Keratinocyte (primary cell): ENCODE results near the gene IQGAP3. TPM values are rescaled to one million over a fixed set of nuclear protein-coding genes. Genes with fewer than 3 reads are reported as not detected.

Experiments
- DNase-seq: peaks from one replicate; pipeline ENCODE4 v3.0.0-alpha.2; 2011; ENCODE audit warnings: low read depth, missing footprints, low spot score
- FAIRE-seq: peaks from 2 replicates; lab custom pipeline; 2011; peaks lifted over from hg19 to GRCh38; lab: Jason Lieb, UNC
- H2AFZ ChIP-seq: 2 replicates; pipeline ENCODE4 v1.6.0; 2012; ENCODE audit warnings: low read length, control low read depth, inconsistent platforms; ENCODE audit not compliant: control insufficient read depth
- H3K27ac ChIP-seq: 2 replicates; pipeline ENCODE4 v1.5.1; 2011; ENCODE audit warnings: low read length; ENCODE audit not compliant: control insufficient read depth, insufficient read depth
- H3K27me3 ChIP-seq: 3 replicates; pipeline ENCODE4 v1.6.0; 2011; ENCODE audit warnings: low read length; ENCODE audit not compliant: control insufficient read depth, insufficient read depth; ENCODE audit errors: extremely low read depth
- H3K36me3 ChIP-seq, 2 experiments: 2 replicates in 1 of 2; 3 replicates in 1 of 2; pipeline ENCODE4 v1.5.1; 2011; ENCODE audit warnings: low read length in 2 of 2, mild to moderate bottlenecking in 1 of 2; ENCODE audit not compliant: control insufficient read depth in 2 of 2, insufficient read depth in 2 of 2; ENCODE audit errors: extremely low read depth in 1 of 2
- H3K4me1 ChIP-seq: 3 replicates; pipeline ENCODE4 v1.5.1; 2011; ENCODE audit warnings: low read length; ENCODE audit not compliant: control insufficient read depth, insufficient read depth; ENCODE audit errors: extremely low read depth
- H3K4me2 ChIP-seq: 3 replicates; pipeline ENCODE4 v1.6.0; 2011; ENCODE audit warnings: low read depth, low read length; ENCODE audit not compliant: control insufficient read depth, insufficient read depth; ENCODE audit errors: extremely low read depth
- H3K4me3 ChIP-seq, 3 experiments: fragments of 200-600 bp in 1 of 3; sonication (generic) in 1 of 3; 2 replicates in 2 of 3; 3 replicates in 1 of 3; pipeline ENCODE4 v1.5.1; 2011 to 2016; ENCODE audit warnings: low read length in 3 of 3, mild to moderate bottlenecking in 3 of 3, control low read depth in 2 of 3, inconsistent platforms in 1 of 3, low read depth in 1 of 3, mixed read lengths in 1 of 3, mixed run types in 1 of 3, moderate library complexity in 1 of 3; ENCODE audit not compliant: control insufficient read depth in 2 of 3, insufficient read depth in 2 of 3; ENCODE audit errors: extremely low read depth in 1 of 3
- H3K79me2 ChIP-seq: 2 replicates; pipeline ENCODE4 v1.6.0; 2012; ENCODE audit warnings: low read length; ENCODE audit not compliant: control insufficient read depth, insufficient read depth
- H3K9ac ChIP-seq: 3 replicates; pipeline ENCODE4 v1.6.0; 2011; ENCODE audit warnings: low read length; ENCODE audit not compliant: control insufficient read depth, insufficient read depth; ENCODE audit errors: extremely low read depth
- H3K9me1 ChIP-seq: 3 replicates; pipeline ENCODE4 v1.6.0; 2011; ENCODE audit warnings: low read length; ENCODE audit not compliant: control insufficient read depth, insufficient read depth; ENCODE audit errors: extremely low read depth
- H3K9me3 ChIP-seq: 2 replicates; pipeline ENCODE4 v1.5.1; 2012; ENCODE audit warnings: low read depth, low read length; ENCODE audit not compliant: control insufficient read depth
- H4K20me1 ChIP-seq: 3 replicates; pipeline ENCODE4 v1.6.0; 2011; ENCODE audit warnings: low read length; ENCODE audit not compliant: control insufficient read depth, insufficient read depth; ENCODE audit errors: extremely low read depth
- EZH2 ChIP-seq: IDR thresholded peaks from one replicate; pipeline ENCODE4 v1.6.1; 2012; ENCODE audit warnings: inconsistent platforms, mild to moderate bottlenecking, low read length, moderate library complexity
- dilution Hi-C: fragments of 300-500 bp; cut with MboI; formaldehyde crosslinking; loops from one replicate; pipeline ENCODE4 v1.7.0; 2020; ENCODE audit warnings: low sequenced_read_pairs; ENCODE audit not compliant: extremely low pct_ligation_motif_present
- polyA plus RNA-seq, 5 experiments: library from polyadenylated mRNA; depleted of rRNA in 3 of 5; stranded (reverse) in 3 of 5; stranded (forward) in 1 of 5; unstranded in 1 of 5; fragments of >200 nt; gene quantifications; 1 replicate in 1 of 5; 2 replicates in 3 of 5; 3 replicates in 1 of 5; pipeline versions ENCODE4 v1.2.1 to v1.2.3, GENCODE V29; 2011 to 2012; ENCODE audit warnings: missing spikeins in 2 of 5, low read depth in 1 of 5, low replicate concordance in 1 of 5
- TF ChIP-seq, protein P1 (sequence below), 3 experiments: IDR thresholded peaks in 1 of 3; conservative IDR thresholded peaks in 1 of 3; optimal IDR thresholded peaks in 1 of 3; 2 replicates in 2 of 3; 3 replicates in 1 of 3; pipeline versions ENCODE3 to v1.5.1; 2011; ENCODE audit warnings: low read length in 3 of 3, mild to moderate bottlenecking in 3 of 3, moderate library complexity in 2 of 3, control low read depth in 1 of 3, inconsistent platforms in 1 of 3; ENCODE audit not compliant: insufficient read depth in 2 of 3; ENCODE audit errors: extremely low read depth in 1 of 3

Gene IQGAP3
- polyA plus RNA-seq, 1 donor (not counting 4 experiments of a cell fraction or from before 2014, with no cell fraction given), result 5.3 TPM

- Histone ChIP-seq H4K20me1 (peaks cover 10% of the 10 kb centered on the region), H3K36me3 (peaks cover 0 to under 1% of the 10 kb centered on the region in 2 experiments), H3K9me3 (no peaks in the 10 kb centered on the region), H3K9me1 (peaks cover 6% of the 10 kb centered on the region), H3K4me2 (peak overlapping the region; percentile 85), H3K9ac (peak overlapping the region; percentile 81), H3K79me2 (peaks cover 30% of the 10 kb centered on the region), H3K4me3 (peak overlapping the region in 2 of 3 experiments; percentile 4 to 32), H3K4me1 (peaks cover 55% of the 10 kb centered on the region), H3K27me3 (no peaks in the 10 kb centered on the region), H3K27ac (peak overlapping the region; percentile 98), H2AFZ (no peak overlapping the region)
- DNase-seq (no peak), FAIRE-seq (no peak)
- TF ChIP-seq, protein P1, sequence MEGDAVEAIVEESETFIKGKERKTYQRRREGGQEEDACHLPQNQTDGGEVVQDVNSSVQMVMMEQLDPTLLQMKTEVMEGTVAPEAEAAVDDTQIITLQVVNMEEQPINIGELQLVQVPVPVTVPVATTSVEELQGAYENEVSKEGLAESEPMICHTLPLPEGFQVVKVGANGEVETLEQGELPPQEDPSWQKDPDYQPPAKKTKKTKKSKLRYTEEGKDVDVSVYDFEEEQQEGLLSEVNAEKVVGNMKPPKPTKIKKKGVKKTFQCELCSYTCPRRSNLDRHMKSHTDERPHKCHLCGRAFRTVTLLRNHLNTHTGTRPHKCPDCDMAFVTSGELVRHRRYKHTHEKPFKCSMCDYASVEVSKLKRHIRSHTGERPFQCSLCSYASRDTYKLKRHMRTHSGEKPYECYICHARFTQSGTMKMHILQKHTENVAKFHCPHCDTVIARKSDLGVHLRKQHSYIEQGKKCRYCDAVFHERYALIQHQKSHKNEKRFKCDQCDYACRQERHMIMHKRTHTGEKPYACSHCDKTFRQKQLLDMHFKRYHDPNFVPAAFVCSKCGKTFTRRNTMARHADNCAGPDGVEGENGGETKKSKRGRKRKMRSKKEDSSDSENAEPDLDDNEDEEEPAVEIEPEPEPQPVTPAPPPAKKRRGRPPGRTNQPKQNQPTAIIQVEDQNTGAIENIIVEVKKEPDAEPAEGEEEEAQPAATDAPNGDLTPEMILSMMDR (optimal IDR thresholded peaks at IDR 0.05 in 1 of 3, IDR thresholded peaks at IDR 0.05 in 1 of 3, conservative IDR thresholded peaks at IDR 0.05 in 1 of 3; ENCODE audit: extremely low read depth in 1 of 3, insufficient read depth in 2 of 3, low read length in 3 of 3), result no peak
- dilution Hi-C loops, result no loop called here
Measured at GRCh38 chr1:156502391-156502893, 69.9 kb downstream of the IQGAP3 start.

GRCh38 chr1:156500793-156501506, 71.4 kb downstream of the IQGAP3 start:
- DNase-seq, result peak; percentile 62
- Histone ChIP-seq H3K36me3 (peaks cover 2 to 10% of the 10 kb centered on the region in 2 experiments), H3K9ac (peak overlapping the region; percentile 97), H3K27ac (peak overlapping the region; percentile 98), H3K27me3 (no peaks in the 10 kb centered on the region), H3K9me3 (no peaks in the 10 kb centered on the region), H3K4me3 (peak overlapping the region; percentile 82 to 99 (median 91)), H3K79me2 (peaks cover 45% of the 10 kb centered on the region), H2AFZ (peak overlapping the region; percentile 58), H4K20me1 (peaks cover 22% of the 10 kb centered on the region), H3K4me1 (peaks cover 66% of the 10 kb centered on the region), H3K4me2 (peak overlapping the region; percentile 89), H3K9me1 (peaks cover 14% of the 10 kb centered on the region)
- FAIRE-seq, result no peak
- no peak for TF ChIP-seq EZH2
- TF ChIP-seq, protein P1 (optimal IDR thresholded peaks at IDR 0.05 in 1 of 3, IDR thresholded peaks at IDR 0.05 in 1 of 3, conservative IDR thresholded peaks at IDR 0.05 in 1 of 3; ENCODE audit: extremely low read depth in 1 of 3, insufficient read depth in 2 of 3, low read length in 3 of 3), result peak; percentile 56 to 70 (median 64)
- dilution Hi-C loops, result no loop called here
